Measurements from ENCODE around the gene PROB1. TPM values are rescaled to one million over a fixed set of nuclear protein-coding genes. Genes with fewer than 3 reads are reported as not detected.

The PROB1 gene
- total and polyA plus RNA-seq, 2 of the 13 experiments (the other 11 are each of a cell fraction or from before 2014, with no cell fraction given), result 0.69 to 1.1 TPM

DNA sequence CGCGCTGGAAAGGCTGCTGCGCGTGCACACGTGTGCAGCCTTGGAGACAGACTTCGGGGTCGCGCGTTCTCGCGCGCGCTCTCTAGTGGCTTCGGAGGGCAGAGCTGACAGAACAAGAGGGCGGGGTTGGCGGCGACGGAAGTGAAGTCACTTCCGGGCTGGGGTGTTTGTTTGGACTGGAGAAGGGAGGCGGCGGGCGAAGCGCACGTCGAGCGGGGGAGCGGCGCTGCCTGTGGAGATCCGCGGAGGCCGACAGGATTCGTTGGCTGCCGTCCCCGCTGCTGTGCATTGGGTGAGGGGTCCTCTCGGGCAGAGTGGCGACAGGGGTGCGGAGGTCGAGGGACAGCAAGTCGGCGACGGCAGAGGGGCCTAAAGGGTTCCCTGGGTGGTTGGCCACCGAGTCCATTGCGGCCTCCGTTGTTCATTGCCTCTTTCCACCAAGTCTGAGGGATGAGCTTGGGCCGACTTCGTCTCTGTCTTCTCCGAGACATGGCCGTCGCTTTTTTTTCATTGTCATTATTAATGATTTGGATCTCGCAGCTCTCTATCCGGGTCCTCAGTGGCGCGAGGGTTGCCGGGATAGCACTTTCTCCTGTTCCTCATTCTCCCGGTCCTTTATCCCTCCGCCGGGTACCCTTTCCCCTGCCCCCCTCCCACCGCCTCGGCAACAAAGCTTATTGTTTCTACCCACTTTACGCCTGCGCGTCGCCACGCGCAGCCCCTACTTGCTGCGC is 53.0 kb downstream of the PROB1 start, which contains the start of gene PAIP2 (continued):
- TF ChIP-seq, protein P1, sequence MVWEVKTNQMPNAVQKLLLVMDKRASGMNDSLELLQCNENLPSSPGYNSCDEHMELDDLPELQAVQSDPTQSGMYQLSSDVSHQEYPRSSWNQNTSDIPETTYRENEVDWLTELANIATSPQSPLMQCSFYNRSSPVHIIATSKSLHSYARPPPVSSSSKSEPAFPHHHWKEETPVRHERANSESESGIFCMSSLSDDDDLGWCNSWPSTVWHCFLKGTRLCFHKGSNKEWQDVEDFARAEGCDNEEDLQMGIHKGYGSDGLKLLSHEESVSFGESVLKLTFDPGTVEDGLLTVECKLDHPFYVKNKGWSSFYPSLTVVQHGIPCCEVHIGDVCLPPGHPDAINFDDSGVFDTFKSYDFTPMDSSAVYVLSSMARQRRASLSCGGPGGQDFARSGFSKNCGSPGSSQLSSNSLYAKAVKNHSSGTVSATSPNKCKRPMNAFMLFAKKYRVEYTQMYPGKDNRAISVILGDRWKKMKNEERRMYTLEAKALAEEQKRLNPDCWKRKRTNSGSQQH (CRISPR knock-in tag; IDR thresholded peaks at IDR 0.05; ENCODE audit: low read depth), result peak; percentile 69
- TF ChIP-seq HNRNPK (IDR thresholded peaks at IDR 0.05; ENCODE audit: low read depth, low read length, poor library complexity, severe bottlenecking) (peak; percentile 40), PPARG (CRISPR knock-in tag; conservative IDR thresholded peaks at IDR 0.05) (no peak; the same call in 1 of the 2 replicates), SNAI1 (CRISPR knock-in tag; IDR thresholded peaks at IDR 0.05; ENCODE audit: borderline replicate concordance) (peak; percentile 93; the same call in 1 of the 2 replicates), ZNF773 (CRISPR knock-in tag; IDR thresholded peaks at IDR 0.05; ENCODE audit: borderline replicate concordance) (peak; percentile 65; the same call in 1 of the 2 replicates), ZNF839 (CRISPR knock-in tag; IDR thresholded peaks at IDR 0.05; ENCODE audit: borderline replicate concordance) (no peak; the same call in 1 of the 2 replicates), HNRNPUL1 (IDR thresholded peaks at IDR 0.05; ENCODE audit: low read depth, low read length) (no peak), AKAP8 (CRISPR knock-in tag; IDR thresholded peaks at IDR 0.05) (peak; percentile 83; the same call in 1 of the 2 replicates), TGIF2 (CRISPR knock-in tag; IDR thresholded peaks at IDR 0.05) (peak; percentile 51; the same call in 1 of the 2 replicates), HES4 (CRISPR knock-in tag; IDR thresholded peaks at IDR 0.05; ENCODE audit: borderline replicate concordance) (peak; percentile 42; the same call in 1 of the 2 replicates), ZNF766 (CRISPR knock-in tag; IDR thresholded peaks at IDR 0.05; ENCODE audit: borderline replicate concordance) (0 out of 2 replicates have a peak, but pooled peaks have one; percentile 65), ZNF441 (CRISPR knock-in tag; IDR thresholded peaks at IDR 0.05; ENCODE audit: borderline replicate concordance) (peak; percentile 40; the same call in 1 of the 2 replicates), ZNF101 (CRISPR knock-in tag; IDR thresholded peaks at IDR 0.05; ENCODE audit: borderline replicate concordance, low read depth) (peak; percentile 55; the same call in 1 of the 2 replicates), THAP11 (CRISPR knock-in tag; IDR thresholded peaks at IDR 0.05) (peak; percentile 82), ARID2 (CRISPR knock-in tag; IDR thresholded peaks at IDR 0.05; ENCODE audit: borderline replicate concordance) (0 out of 2 replicates have a peak, but pooled peaks have one; percentile 22), TEAD3 (CRISPR knock-in tag; optimal IDR thresholded peaks at IDR 0.05; ENCODE audit: borderline replicate concordance) (peak; percentile 64), ZNF558 (CRISPR knock-in tag; IDR thresholded peaks at IDR 0.05; ENCODE audit: borderline replicate concordance) (peak; percentile 76; the same call in 1 of the 2 replicates), SMARCE1 (IDR thresholded peaks at IDR 0.05; ENCODE audit: borderline replicate concordance) (no peak)
- TF ChIP-seq, protein P2, sequence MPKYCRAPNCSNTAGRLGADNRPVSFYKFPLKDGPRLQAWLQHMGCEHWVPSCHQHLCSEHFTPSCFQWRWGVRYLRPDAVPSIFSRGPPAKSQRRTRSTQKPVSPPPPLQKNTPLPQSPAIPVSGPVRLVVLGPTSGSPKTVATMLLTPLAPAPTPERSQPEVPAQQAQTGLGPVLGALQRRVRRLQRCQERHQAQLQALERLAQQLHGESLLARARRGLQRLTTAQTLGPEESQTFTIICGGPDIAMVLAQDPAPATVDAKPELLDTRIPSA (CRISPR knock-in tag; IDR thresholded peaks at IDR 0.05; ENCODE audit: borderline replicate concordance), result peak; percentile 80; the same call in 1 of the 2 replicates
- TF ChIP-seq, protein P3, sequence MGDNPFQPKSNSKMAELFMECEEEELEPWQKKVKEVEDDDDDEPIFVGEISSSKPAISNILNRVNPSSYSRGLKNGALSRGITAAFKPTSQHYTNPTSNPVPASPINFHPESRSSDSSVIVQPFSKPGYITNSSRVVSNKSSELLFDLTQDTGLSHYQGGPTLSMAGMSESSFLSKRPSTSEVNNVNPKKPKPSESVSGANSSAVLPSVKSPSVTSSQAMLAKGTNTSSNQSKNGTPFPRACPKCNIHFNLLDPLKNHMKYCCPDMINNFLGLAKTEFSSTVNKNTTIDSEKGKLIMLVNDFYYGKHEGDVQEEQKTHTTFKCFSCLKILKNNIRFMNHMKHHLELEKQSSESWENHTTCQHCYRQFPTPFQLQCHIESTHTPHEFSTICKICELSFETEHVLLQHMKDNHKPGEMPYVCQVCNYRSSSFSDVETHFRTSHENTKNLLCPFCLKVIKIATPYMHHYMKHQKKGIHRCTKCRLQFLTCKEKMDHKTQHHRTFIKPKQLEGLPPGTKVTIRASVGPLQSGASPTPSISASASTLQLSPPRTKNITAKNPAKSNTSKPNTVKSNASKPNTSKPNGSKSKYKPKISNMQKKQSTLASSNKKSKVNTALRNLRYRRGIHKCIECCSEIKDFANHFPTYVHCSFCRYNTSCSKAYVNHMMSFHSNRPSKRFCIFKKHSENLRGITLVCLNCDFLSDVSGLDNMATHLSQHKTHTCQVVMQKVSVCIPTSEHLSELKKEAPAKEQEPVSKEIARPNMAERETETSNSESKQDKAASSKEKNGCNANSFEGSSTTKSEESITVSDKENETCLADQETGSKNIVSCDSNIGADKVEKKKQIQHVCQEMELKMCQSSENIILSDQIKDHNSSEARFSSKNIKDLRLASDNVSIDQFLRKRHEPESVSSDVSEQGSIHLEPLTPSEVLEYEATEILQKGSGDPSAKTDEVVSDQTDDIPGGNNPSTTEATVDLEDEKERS (CRISPR knock-in tag; IDR thresholded peaks at IDR 0.05), result no peak
- TF ChIP-seq, protein P4, sequence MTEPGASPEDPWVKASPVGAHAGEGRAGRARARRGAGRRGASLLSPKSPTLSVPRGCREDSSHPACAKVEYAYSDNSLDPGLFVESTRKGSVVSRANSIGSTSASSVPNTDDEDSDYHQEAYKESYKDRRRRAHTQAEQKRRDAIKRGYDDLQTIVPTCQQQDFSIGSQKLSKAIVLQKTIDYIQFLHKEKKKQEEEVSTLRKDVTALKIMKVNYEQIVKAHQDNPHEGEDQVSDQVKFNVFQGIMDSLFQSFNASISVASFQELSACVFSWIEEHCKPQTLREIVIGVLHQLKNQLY (CRISPR knock-in tag; IDR thresholded peaks at IDR 0.05), result no peak; the same call in 1 of the 2 replicates
